ENCODE measurements around the gene RASAL1. TPM values are rescaled to one million over a fixed set of nuclear protein-coding genes. Genes with fewer than 3 reads are reported as not detected.

Gene RASAL1
- total RNA-seq, 1 experiment from 2014 or later = 29.3 TPM

- DNase-seq (ENCODE audit: low read depth) = no peak
- in situ Hi-C loops (cut with HindIII; ENCODE audit: low pct_unique_long_range_greater_than_20kb, low sequenced_read_pairs) = no loop called here
Observed at GRCh38 chr12:113057565-113058485, 77.7 kb downstream of the RASAL1 start.

DNA sequence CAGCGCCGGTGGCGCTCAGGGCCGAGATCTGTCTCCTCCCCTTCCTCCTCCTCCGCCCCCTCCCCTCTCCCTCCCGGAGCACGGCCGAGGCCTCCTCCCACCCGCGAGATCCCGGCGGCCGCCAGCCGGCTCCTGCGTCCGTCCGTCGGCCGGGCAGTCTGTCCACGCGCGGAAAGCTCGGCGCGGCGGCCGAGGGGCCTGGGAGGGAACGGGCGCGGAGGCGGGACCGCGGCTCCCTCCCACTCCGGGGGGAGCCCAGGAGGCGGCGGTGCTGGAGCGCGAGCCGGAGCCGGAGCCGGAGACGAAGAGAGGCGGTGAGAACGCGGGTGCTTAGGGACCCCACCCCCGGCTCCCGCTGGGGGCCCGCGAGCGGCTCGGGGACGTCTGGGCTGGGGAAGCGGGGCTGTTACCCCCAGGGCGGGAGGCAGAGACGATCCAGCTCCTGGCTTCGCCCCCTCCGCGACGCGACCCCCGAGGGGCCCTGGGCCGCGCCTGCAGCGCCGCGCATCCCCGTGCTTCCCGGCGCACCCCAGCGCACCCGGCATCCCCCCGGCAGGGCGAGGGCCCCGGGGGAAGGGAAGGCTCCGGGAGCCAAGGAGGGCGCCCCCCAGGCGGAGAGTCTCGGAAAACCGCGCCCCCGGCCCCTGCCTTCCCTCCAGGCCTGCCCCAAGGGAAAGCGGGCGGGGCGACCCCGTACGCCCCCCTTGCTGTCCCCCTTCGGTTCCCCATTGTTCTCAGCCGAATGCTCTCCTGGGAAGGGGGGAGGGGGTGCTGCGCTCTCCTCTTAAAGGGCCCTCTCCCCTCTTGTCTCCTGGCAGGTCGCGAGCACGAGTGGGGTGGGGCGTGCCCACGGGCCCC lies 78.7 kb downstream of the RASAL1 start, which contains the start of gene DTX1:
DTX1 (plus strand) TSS at position 100 of the 858 bp plus-strand sequence. CDS start 1,463 bp downstream, outside the sequence.
- in situ Hi-C loops (cut with HindIII; ENCODE audit: low pct_unique_long_range_greater_than_20kb, low sequenced_read_pairs) = no loop called here
- no peak for DNase-seq (ENCODE audit: low read depth)

DNA sequence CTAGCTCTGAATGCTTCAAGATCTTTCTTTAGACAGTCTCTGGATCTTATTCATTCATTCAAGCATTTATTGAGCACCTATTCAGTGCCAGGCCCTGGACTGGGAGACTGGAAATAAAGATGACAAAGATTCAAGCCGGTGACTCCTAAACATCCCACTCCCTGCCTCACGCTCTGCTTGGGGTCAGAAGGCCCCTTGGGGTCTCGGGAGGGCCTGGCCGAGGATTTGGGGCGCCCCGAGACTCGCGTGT lies 79.3 kb downstream of the RASAL1 start:
- in situ Hi-C loops (cut with HindIII; ENCODE audit: low pct_unique_long_range_greater_than_20kb, low sequenced_read_pairs) = no loop called here
- DNase-seq (ENCODE audit: low read depth) = no peak

- in situ Hi-C loops (cut with HindIII; ENCODE audit: low pct_unique_long_range_greater_than_20kb, low sequenced_read_pairs) = no loop called here
- DNase-seq (ENCODE audit: low read depth) = no peak
Observed at GRCh38 chr12:113055594-113056380, 79.8 kb downstream of the RASAL1 start.

- in situ Hi-C loops (cut with HindIII; ENCODE audit: low pct_unique_long_range_greater_than_20kb, low sequenced_read_pairs) = no loop called here
- DNase-seq (ENCODE audit: low read depth) = no peak
Observed at GRCh38 chr12:113054948-113055486, 80.5 kb downstream of the RASAL1 start.

DNA sequence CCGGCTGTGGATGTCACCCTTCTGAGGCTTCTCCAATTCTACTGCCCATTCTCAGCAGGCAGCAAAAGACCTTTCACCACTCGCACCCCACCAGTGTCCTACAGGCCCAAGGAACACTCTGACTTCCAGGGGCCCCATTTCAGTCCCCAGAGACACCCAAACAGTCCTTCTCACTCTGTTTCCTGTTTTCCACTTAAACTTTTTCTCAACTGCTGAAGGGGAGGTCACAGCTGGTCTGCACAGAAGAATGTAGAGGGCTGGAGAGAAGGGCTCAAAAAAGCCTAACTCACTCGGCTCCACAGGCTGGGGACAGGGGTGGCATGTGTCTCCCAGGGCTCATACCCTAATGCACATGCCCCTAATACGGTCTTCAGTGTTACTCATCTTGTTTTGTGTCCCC lies 83.2 kb downstream of the RASAL1 start:
- in situ Hi-C loops (cut with HindIII; ENCODE audit: low pct_unique_long_range_greater_than_20kb, low sequenced_read_pairs) = no loop called here

GRCh38 chr12:113051759-113052158 lies 83.8 kb downstream of the RASAL1 start:
- in situ Hi-C loops (cut with HindIII; ENCODE audit: low pct_unique_long_range_greater_than_20kb, low sequenced_read_pairs) = no loop called here
- DNase-seq (ENCODE audit: low read depth) = no peak

More for the DNA sequence above, 83.2 kb downstream of the RASAL1 start:
- no peak for DNase-seq (ENCODE audit: low read depth)

DNA sequence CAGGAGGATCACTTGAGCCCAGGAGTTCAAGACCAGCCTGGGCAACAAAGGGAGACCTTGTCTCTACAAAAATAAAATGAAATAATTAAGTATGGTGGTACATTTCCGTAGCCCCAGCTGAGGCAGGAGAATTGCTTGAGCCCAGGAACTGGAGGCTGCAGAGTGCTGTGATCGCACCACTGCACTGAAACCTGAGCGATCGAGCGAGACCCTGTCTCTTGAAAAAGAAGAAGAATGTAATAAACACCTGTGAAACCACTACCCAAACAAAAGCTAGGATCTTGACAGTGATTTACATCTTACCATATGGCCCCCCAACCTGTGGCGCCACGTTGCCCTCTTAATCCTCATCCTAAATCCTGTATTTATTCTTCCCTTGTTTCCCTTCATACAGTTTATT lies 84.8 kb downstream of the RASAL1 start:
- DNase-seq (ENCODE audit: low read depth) = no peak
- in situ Hi-C loops (cut with HindIII; ENCODE audit: low pct_unique_long_range_greater_than_20kb, low sequenced_read_pairs) = no loop called here

DNA sequence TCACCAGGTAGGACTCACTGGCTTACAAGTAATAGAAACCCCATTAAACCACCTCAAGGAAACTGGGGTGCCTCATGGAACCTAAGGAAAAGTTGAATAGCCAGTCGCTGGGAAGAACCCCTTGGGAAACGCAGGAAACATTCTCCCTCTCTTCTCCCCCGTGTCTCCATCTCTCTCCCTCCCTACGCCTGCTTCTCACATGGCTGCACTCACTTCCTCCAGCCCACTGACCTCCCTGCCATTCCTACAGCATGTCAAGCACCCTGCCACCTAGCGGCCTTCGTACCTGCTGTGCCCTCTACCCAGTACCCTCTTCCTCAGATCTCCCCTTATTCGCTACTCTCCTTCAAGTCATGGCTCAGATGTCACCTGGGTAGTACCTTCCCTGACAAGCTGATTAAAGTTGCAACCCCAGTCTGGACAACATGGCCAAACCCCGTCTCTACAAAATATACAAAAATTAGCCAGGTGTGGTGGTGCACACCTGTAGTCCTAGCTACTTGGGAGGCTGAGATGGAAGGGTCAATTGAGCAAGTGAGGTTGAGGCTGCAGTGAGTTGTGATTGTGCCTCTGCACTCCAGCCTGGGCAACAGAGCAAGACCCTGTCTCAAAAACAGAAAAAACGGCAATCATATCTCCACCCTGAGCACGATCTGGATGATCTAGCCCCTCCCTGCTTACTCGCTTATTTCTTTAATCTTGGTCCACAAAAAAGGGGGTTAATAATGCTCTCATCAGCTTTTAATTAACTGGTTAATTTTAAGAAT lies 85.4 kb downstream of the RASAL1 start:
- in situ Hi-C loops (cut with HindIII; ENCODE audit: low pct_unique_long_range_greater_than_20kb, low sequenced_read_pairs) = no loop called here
- peak; percentile 10 for DNase-seq (ENCODE audit: low read depth)

Other genes with a start within 250 kb of the RASAL1 start
- gene OAS1, start 228.8 kb downstream of the RASAL1 start, total RNA-seq (2014; rRNA removed; shearing (Covaris generic); ENCODE audit: low replicate concordance) = 18.1 and 27.5 TPM in 2 replicates
- gene OAS3, start 197.3 kb downstream of the RASAL1 start, total RNA-seq (2014; rRNA removed; shearing (Covaris generic); ENCODE audit: low replicate concordance) = 11.4 and 19.1 TPM in 2 replicates
- gene OAS2, start 157.2 kb downstream of the RASAL1 start, total RNA-seq (2014; rRNA removed; shearing (Covaris generic); ENCODE audit: low replicate concordance) = 0.30 and 1.0 TPM in 2 replicates
- not detected in 2 replicates for gene DTX1, start 79.0 kb downstream of the RASAL1 start, total RNA-seq (2014; rRNA removed; shearing (Covaris generic); ENCODE audit: low replicate concordance)
- 5.4 and 6.2 TPM in 2 replicates for gene CFAP73, start 14.0 kb upstream of the RASAL1 start, total RNA-seq (2014; rRNA removed; shearing (Covaris generic); ENCODE audit: low replicate concordance)
- gene DDX54, start 49.7 kb upstream of the RASAL1 start, total RNA-seq (2014; rRNA removed; shearing (Covaris generic); ENCODE audit: low replicate concordance) = 48.3 and 57.9 TPM in 2 replicates
- gene RITA1, start 50.0 kb upstream of the RASAL1 start, total RNA-seq (2014; rRNA removed; shearing (Covaris generic); ENCODE audit: low replicate concordance) = 37.1 and 53.0 TPM in 2 replicates
- 16.4 and 18.9 TPM in 2 replicates for gene TPCN1, start 85.7 kb upstream of the RASAL1 start, total RNA-seq (2014; rRNA removed; shearing (Covaris generic); ENCODE audit: low replicate concordance)
- 18.5 and 20.2 TPM in 2 replicates for gene SLC8B1, start 199.3 kb upstream of the RASAL1 start, total RNA-seq (2014; rRNA removed; shearing (Covaris generic); ENCODE audit: low replicate concordance)
- 10.1 and 12.6 TPM in 2 replicates for gene PLBD2, start 222.8 kb upstream of the RASAL1 start, total RNA-seq (2014; rRNA removed; shearing (Covaris generic); ENCODE audit: low replicate concordance)

All from Caki2 (cell line).